Activated CD4-positive, alpha-beta T cell treated with anti-CD3 and anti-CD28 coated beads, Interleukin-2, amount 50 U/mL, for 24 hours (primary cell): ENCODE measurements around the gene NAT9.

Experiments
- DNase-seq, 2 donors: peaks; one replicate each; pipeline ENCODE4 v3.0.0-alpha.2; 2020; ENCODE audit warnings: low read depth in 1 of 2, low spot score in 1 of 2

NAT9 gene

GRCh38 chr17:74763565-74764387 lies 12.4 kb downstream of the NAT9 start:
- DNase-seq, result no peak

GRCh38 chr17:74761931-74762330 lies 14.2 kb downstream of the NAT9 start:
- DNase-seq, result no peak

- DNase-seq, result no peak
Observed at GRCh38 chr17:74761419-74761818, 14.7 kb downstream of the NAT9 start.

- DNase-seq, result no peak
Observed at GRCh38 chr17:74760404-74761105, 15.6 kb downstream of the NAT9 start.

- no peak for DNase-seq
Observed at GRCh38 chr17:74759941-74760340, 16.2 kb downstream of the NAT9 start.

GRCh38 chr17:74759243-74759801 lies 16.8 kb downstream of the NAT9 start:
- no peak for DNase-seq

GRCh38 chr17:74758848-74759168 lies 17.3 kb downstream of the NAT9 start:
- no peak for DNase-seq

GRCh38 chr17:74757931-74758847 lies 18.0 kb downstream of the NAT9 start:
- DNase-seq, result no peak

- DNase-seq, result no peak
Observed at GRCh38 chr17:74757502-74757901, 18.6 kb downstream of the NAT9 start.

GRCh38 chr17:74756891-74757290 lies 19.3 kb downstream of the NAT9 start:
- no peak for DNase-seq

GRCh38 chr17:74755533-74755932 lies 20.6 kb downstream of the NAT9 start:
- no peak for DNase-seq

GRCh38 chr17:74754832-74755231 lies 21.3 kb downstream of the NAT9 start:
- DNase-seq, result no peak

GRCh38 chr17:74752822-74753401 lies 23.2 kb downstream of the NAT9 start:
- no peak for DNase-seq

GRCh38 chr17:74752415-74752814 lies 23.7 kb downstream of the NAT9 start:
- DNase-seq, result no peak

GRCh38 chr17:74750327-74751069 lies 25.6 kb downstream of the NAT9 start:
- no peak for DNase-seq

GRCh38 chr17:74750039-74750326 lies 26.2 kb downstream of the NAT9 start:
- DNase-seq, result no peak

GRCh38 chr17:74749279-74750038 lies 26.7 kb downstream of the NAT9 start:
- DNase-seq, result no peak

- peak; percentile 87 to 91 for DNase-seq
Observed at GRCh38 chr17:74748529-74749278, 27.4 kb downstream of the NAT9 start, which contains the start of gene NHERF1. NHERF1 (plus strand) TSS chr17:74748628; CDS start chr17:74748847, 219 bp downstream.

GRCh38 chr17:74748279-74748528 lies 27.9 kb downstream of the NAT9 start:
- no peak for DNase-seq
